Activated naive CD8-positive, alpha-beta T cell treated with anti-CD3 and anti-CD28 coated beads, Interleukin-2, amount 10 ng/mL, durations not matched to agents 7 days and 5 days (primary cell): ENCODE results near the gene NIPSNAP3A. TPM values are rescaled to one million over a fixed set of nuclear protein-coding genes. Genes with fewer than 3 reads are reported as not detected.
"Not testable (repeated sequence)": the region's sequence is repeated elsewhere in the genome, so short reads cannot be mapped to it uniquely, and the experiment has no call there.

Experiments
- ATAC-seq: fragments of 150-1000 bp; cut with Tn5 transposase; one replicate; pipeline ENCODE4 v1.10.0; 2021; ENCODE audit warnings: low read depth, moderate library complexity
- POLR2A ChIA-PET: fragments of 350-600 bp; sonication (Branson Sonifier 250); formaldehyde crosslinking; loops from one replicate; lab custom pipeline; 2021; ENCODE audit warnings: antibody characterized with exemption; lab: Charles Lee
- DNase-seq: peaks from one replicate; pipeline ENCODE4 v3.0.0; 2021
- H3K27ac Mint-ChIP-seq: one replicate; pipeline ENCODE4 v1.8.0; 2022; ENCODE audit warnings: mild to moderate bottlenecking, mixed read lengths
- H3K27me3 Mint-ChIP-seq: one replicate; pipeline ENCODE4 v1.8.0; 2022; ENCODE audit warnings: mild to moderate bottlenecking, moderate library complexity, mixed read lengths
- H3K36me3 Mint-ChIP-seq: one replicate; pipeline ENCODE4 v1.8.0; 2021; ENCODE audit warnings: mild to moderate bottlenecking, mixed read lengths
- H3K4me1 Mint-ChIP-seq: one replicate; pipeline ENCODE4 v1.8.0; 2021; ENCODE audit warnings: mixed read lengths
- H3K4me3 Mint-ChIP-seq: one replicate; pipeline ENCODE4 v1.8.0; 2022; ENCODE audit warnings: mild to moderate bottlenecking, moderate library complexity, mixed read lengths
- H3K9me3 Mint-ChIP-seq: one replicate; pipeline ENCODE4 v1.8.0; 2021; ENCODE audit warnings: mixed read lengths
- total RNA-seq, 2 experiments: library from RNA; stranded (reverse); gene quantifications; one replicate each; pipeline ENCODE4 v1.2.3, GENCODE V29; 2021

Gene NIPSNAP3A
- total RNA-seq, 2 experiments from 2014 or later, result 18.3 to 18.7 TPM

DNA sequence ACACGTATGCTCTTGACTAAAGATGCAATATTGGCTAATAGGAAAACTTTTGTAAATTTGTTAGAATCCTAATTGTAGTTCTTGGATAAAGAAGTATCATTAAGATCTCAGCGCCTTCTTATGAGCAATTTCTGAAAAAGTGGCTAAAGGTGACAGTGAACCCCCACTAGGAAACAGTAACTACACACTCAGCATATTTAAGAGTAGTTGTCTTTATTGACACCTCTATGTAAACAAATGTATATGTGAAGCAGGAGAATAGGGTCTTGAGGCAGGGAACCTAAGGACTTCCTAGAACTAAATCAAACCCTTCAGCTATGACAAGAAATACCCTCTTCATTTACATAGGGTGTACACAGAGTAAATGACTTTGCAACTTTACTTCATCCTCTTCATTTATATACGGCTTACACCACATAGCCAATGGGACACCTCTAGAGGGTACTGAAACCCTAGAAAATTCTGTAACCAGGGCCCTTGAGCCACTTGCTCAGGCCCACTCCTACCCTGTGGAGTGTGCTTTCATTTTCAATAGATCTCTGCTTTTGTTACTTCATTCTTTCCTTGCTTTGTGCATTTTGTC lies 2.8 kb downstream of the NIPSNAP3A start:
- DNase-seq (no peak), ATAC-seq (no peak)
- Mint-ChIP-seq H3K4me1 (peaks cover 17% of the 10 kb centered on the region), H3K9me3 (no peaks in the 10 kb centered on the region), H3K4me3 (no peak overlapping the region), H3K27ac (no peak overlapping the region), H3K27me3 (no peaks in the 10 kb centered on the region), H3K36me3 (peaks cover 28% of the 10 kb centered on the region)
- POLR2A ChIA-PET, result no interaction called here

DNA sequence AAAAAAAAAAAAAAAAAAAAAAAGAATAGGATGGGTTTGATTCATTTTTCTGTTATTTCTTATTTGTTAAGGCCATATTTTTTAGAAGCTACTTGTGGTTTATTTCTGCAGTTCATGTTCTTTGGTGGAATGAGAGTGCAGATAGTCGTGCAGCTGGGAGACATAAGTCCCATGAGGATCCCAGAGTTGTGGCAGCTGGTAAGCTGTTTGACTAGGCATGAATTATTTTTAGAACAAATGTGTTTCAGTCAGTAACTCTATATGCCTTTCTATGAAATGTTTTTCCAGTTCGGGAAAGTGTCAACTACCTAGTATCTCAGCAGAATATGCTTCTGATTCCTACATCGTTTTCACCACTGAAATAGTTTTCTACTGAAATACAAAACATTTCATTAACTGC lies 11.5 kb downstream of the NIPSNAP3A start:
- Mint-ChIP-seq H3K27ac (no peak overlapping the region), H3K27me3 (no peaks in the 10 kb centered on the region)

GRCh38 chr9:104765138-104765537 lies 17.7 kb downstream of the NIPSNAP3A start:
- POLR2A ChIA-PET, result interaction anchor here (1.2 kb wide), 1 partner anchor 17 kb away, joined by 3 read pairs; the partner anchor contains the start of gene NIPSNAP3A
- peaks cover 7% of the 10 kb centered on the region for H3K4me1 Mint-ChIP-seq
- H3K9me3 Mint-ChIP-seq, result no peaks in the 10 kb centered on the region
- DNase-seq (no peak), ATAC-seq (no peak)
- peaks cover 4% of the 10 kb centered on the region for H3K36me3 Mint-ChIP-seq
- H3K27ac Mint-ChIP-seq, result no peak overlapping the region
- peaks cover 2% of the 10 kb centered on the region for H3K27me3 Mint-ChIP-seq
- peak overlapping the region; percentile 93 for H3K4me3 Mint-ChIP-seq

More for the DNA sequence above, 11.5 kb downstream of the NIPSNAP3A start:
- peaks cover 7% of the 10 kb centered on the region for H3K4me1 Mint-ChIP-seq
- POLR2A ChIA-PET, result interaction anchor here (1.8 kb wide), 1 partner anchor 11 kb away, joined by 5 read pairs; no protein-coding TSS in a partner anchor
- H3K9me3 Mint-ChIP-seq, result no peaks in the 10 kb centered on the region
- DNase-seq (no peak), ATAC-seq (no peak)
- peaks cover 11% of the 10 kb centered on the region for H3K36me3 Mint-ChIP-seq
- H3K4me3 Mint-ChIP-seq, result no peak overlapping the region

- H3K36me3 Mint-ChIP-seq, result no peaks in the 10 kb centered on the region
- H3K27ac Mint-ChIP-seq, result no peak overlapping the region
- ATAC-seq (no peak), DNase-seq (no peak)
- peaks cover 7% of the 10 kb centered on the region for H3K4me1 Mint-ChIP-seq
- H3K27me3 Mint-ChIP-seq, result peaks cover 2% of the 10 kb centered on the region
- H3K4me3 Mint-ChIP-seq, result no peak overlapping the region
- POLR2A ChIA-PET, result no interaction called here
- no peaks in the 10 kb centered on the region for H3K9me3 Mint-ChIP-seq
Measured at GRCh38 chr9:104766025-104766424, 18.5 kb downstream of the NIPSNAP3A start.

DNA sequence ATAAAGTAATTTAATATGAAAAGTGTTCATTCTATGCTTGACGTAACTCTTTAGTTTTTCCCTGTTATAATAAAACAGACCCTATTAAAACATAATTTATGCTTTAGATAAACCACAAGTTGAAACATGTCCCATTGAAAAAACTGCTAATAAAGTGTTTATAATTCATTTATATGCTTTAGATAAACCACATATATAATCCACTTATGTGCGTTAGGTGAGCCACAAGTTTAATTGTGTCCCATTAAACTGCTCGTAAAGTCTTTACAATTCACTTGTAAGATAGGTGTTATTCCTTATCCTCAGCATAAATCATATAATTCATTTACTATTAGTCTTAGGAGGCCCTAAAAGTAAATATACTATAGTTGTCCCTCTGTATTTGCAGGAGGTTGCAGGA lies 20.0 kb downstream of the NIPSNAP3A start:
- H3K4me1 Mint-ChIP-seq, result peaks cover 7% of the 10 kb centered on the region
- ATAC-seq (no peak), DNase-seq (no peak)
- H3K27me3 Mint-ChIP-seq, result peaks cover 2% of the 10 kb centered on the region
- H3K27ac Mint-ChIP-seq, result no peak overlapping the region
- H3K4me3 Mint-ChIP-seq, result no peak overlapping the region
- no peaks in the 10 kb centered on the region for H3K9me3 Mint-ChIP-seq
- H3K36me3 Mint-ChIP-seq, result peaks cover 2% of the 10 kb centered on the region
- POLR2A ChIA-PET, result interaction anchor here (0.9 kb wide), 1 partner anchor 20 kb away, joined by 4 read pairs; the partner anchor contains the start of gene NIPSNAP3A

DNA sequence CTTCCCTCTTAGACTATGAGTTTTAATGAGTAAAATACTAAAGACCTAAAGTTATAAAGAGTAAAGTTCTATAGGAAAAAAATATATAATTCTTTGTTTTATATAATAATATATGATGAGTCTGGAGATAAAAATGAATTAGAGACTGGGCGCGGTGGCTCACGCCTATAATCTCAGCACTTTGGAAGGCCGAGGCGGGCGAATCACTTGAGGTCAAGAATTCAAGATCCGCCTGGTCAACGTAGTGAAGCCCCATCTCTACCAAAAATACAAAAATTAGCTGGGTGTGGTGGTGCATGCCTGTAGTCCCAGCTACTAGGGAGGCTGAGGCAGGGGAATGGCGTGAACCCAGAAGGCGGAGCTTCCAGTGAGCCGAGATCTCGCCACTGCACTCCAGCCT lies 21.5 kb downstream of the NIPSNAP3A start:
- H3K4me1 Mint-ChIP-seq, H3K27ac Mint-ChIP-seq, H3K9me3 Mint-ChIP-seq, H3K36me3 Mint-ChIP-seq, DNase-seq, POLR2A ChIA-PET, H3K4me3 Mint-ChIP-seq, H3K27me3 Mint-ChIP-seq, ATAC-seq: not testable (repeated sequence)

- no peak overlapping the region for H3K4me3 Mint-ChIP-seq
- no peak overlapping the region for H3K27ac Mint-ChIP-seq
- H3K4me1 Mint-ChIP-seq, result no peaks in the 10 kb centered on the region
- DNase-seq (no peak), ATAC-seq (no peak)
- H3K9me3 Mint-ChIP-seq, result no peaks in the 10 kb centered on the region
- H3K27me3 Mint-ChIP-seq, result peaks cover 2% of the 10 kb centered on the region
- peaks cover 2% of the 10 kb centered on the region for H3K36me3 Mint-ChIP-seq
- POLR2A ChIA-PET, result no interaction called here
Measured at GRCh38 chr9:104769655-104770054, 22.2 kb downstream of the NIPSNAP3A start.

DNA sequence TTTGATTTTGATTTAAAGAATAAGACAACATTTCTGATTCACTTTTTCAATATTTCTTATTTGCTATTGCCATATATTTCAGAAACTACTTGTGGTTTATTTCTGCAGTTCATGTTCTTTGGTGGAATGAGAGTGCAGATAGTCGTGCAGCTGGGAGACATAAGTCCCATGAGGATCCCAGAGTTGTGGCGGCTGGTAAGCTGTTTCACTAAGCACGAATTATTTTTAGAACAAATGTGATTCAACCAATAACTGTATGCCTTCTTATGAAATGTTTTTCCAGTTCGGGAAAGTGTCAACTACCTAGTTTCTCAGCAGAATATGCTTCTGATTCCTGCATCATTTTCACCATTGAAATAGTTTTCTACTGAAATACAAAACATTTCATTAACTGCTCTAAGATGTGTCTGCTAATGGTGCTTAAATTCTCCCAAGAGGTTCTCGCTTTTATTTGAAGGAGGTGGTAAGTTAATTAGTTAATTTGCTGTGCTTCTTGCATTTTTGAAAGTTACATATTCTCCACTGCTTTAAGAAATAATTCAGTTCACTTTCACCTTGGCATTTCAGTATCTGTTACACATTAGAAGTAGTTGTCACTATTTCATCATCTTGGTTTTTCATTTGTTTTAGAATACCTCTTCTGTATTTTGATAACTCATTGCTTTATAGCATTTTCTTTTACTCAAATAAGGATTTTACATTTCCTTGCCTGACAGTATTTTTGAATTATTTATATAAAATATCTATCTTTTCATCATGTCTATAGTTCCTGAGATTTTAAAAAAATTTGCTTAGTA lies 25.4 kb downstream of the NIPSNAP3A start:
- no peaks in the 10 kb centered on the region for H3K4me1 Mint-ChIP-seq
- H3K4me3 Mint-ChIP-seq, result no peak overlapping the region
- ATAC-seq (no peak), DNase-seq (no peak)
- no peak overlapping the region for H3K27ac Mint-ChIP-seq
- POLR2A ChIA-PET, result no interaction called here
- no peaks in the 10 kb centered on the region for H3K9me3 Mint-ChIP-seq
- peaks cover 4% of the 10 kb centered on the region for H3K27me3 Mint-ChIP-seq
- H3K36me3 Mint-ChIP-seq, result peaks cover 2% of the 10 kb centered on the region

DNA sequence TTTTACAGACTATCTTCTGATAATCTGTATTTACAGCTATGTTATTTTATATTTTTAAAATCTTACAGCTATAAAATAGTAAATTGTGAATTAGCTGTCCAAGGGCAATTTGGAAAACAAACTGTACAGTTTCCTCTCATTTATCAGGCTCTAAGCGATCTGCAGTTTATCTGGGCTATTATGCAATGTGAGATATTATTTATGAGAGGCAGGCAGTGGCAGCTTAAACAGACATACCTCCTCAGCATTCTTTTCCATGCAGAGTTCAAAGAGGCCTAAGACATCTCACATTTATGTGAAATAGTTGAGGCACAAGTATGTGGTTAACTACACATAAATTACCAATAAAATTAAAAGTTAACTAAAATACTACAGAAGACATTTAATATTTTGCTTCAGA lies 26.6 kb downstream of the NIPSNAP3A start:
- POLR2A ChIA-PET, result no interaction called here
- peaks cover 12% of the 10 kb centered on the region for H3K27me3 Mint-ChIP-seq
- no peak overlapping the region for H3K4me3 Mint-ChIP-seq
- no peaks in the 10 kb centered on the region for H3K4me1 Mint-ChIP-seq
- DNase-seq (no peak), ATAC-seq (no peak)
- H3K27ac Mint-ChIP-seq, result no peak overlapping the region
- H3K9me3 Mint-ChIP-seq, result no peaks in the 10 kb centered on the region
- peaks cover 2% of the 10 kb centered on the region for H3K36me3 Mint-ChIP-seq

DNA sequence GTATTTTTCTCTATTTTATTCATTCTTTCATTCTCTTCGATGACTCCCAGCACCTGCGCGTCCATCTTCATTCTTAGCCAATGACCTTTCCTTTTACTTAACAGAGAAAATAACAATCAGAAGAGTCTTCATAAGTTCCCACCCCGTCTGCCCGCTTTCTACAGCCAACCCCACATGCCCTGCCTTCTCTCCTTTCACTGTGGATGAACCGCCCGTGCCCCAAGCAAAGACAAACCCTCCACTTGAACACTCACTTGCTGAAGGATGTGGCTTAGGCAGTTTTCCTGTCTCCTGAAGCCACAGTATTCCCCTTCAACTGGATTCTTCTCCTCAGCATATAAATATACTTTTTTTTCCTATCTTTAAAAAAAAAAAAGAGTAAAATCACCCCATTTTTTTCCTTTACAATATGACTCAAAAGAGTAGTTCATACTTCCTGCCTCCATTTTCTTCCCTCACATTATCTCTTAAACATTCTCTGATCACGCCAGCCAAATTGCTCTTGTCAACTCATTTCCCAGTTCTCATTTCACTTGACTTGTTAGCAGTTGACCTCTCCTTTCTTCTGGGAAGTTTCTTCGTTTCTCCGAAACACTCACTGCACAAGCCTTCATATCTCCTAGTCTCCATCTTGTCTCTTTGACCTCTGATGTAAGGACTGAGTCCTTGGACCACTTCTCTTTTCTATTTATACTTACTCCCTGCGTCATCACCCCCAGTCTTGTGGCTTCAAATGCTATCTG lies 27.5 kb downstream of the NIPSNAP3A start:
- DNase-seq (no peak), ATAC-seq (no peak)
- H3K27ac Mint-ChIP-seq, result no peak overlapping the region
- no peak overlapping the region for H3K4me3 Mint-ChIP-seq
- no peaks in the 10 kb centered on the region for H3K4me1 Mint-ChIP-seq
- peaks cover 2% of the 10 kb centered on the region for H3K36me3 Mint-ChIP-seq
- POLR2A ChIA-PET, result no interaction called here
- H3K27me3 Mint-ChIP-seq, result peaks cover 11% of the 10 kb centered on the region
- no peaks in the 10 kb centered on the region for H3K9me3 Mint-ChIP-seq

GRCh38 chr9:104775574-104775936 lies 28.1 kb downstream of the NIPSNAP3A start:
- Mint-ChIP-seq H3K4me1 (no peaks in the 10 kb centered on the region), H3K27me3 (peaks cover 16% of the 10 kb centered on the region), H3K27ac (no peak overlapping the region), H3K4me3 (no peak overlapping the region), H3K9me3 (no peaks in the 10 kb centered on the region), H3K36me3 (peaks cover 2% of the 10 kb centered on the region)
- POLR2A ChIA-PET, result no interaction called here
- no peak for DNase-seq
- ATAC-seq, result no peak

DNA sequence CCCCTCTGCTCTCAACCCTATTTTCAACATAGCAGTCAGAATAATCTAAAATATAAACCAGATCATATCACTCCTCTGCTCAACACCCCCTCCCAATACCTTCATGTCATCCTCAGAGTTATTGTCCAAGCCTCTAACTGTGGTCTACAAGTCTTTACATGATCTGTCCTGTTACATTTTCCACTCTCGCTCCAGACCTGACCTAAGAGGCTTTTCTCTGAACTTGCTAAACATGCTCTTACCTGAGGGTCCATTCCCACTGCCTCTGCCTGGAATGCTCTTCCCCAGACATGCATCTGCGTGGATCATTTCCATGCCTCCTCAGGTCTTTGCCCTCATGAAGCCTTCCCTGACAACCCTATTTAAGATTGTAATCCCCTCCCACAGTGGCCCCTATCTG lies 28.5 kb downstream of the NIPSNAP3A start:
- POLR2A ChIA-PET, result no interaction called here
- Mint-ChIP-seq H3K36me3 (peaks cover 2% of the 10 kb centered on the region), H3K9me3 (no peaks in the 10 kb centered on the region)

DNA sequence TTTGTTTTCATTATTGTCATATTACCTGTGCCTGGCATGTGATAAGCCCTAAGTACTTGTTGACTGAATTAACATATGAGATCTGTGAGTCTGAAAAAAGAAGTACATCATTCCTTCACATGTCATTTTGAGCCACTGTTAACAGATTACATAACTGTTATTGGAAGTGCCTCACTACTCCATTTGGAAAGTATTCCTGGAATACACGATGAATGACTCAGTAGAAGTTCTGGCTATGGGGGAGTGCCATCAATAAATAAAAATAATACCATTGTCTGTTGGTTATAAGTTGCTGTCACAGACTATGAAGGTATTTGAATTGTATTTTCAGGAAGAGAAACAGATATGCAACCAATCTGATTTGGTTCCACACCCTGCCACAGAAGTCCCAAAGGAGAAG lies 29.3 kb downstream of the NIPSNAP3A start:
- no peaks in the 10 kb centered on the region for H3K9me3 Mint-ChIP-seq
- no peak overlapping the region for H3K27ac Mint-ChIP-seq
- H3K27me3 Mint-ChIP-seq, result peaks cover 18% of the 10 kb centered on the region
- no peaks in the 10 kb centered on the region for H3K36me3 Mint-ChIP-seq
- ATAC-seq, result no peak
- H3K4me1 Mint-ChIP-seq, result no peaks in the 10 kb centered on the region
- DNase-seq, result no peak
- POLR2A ChIA-PET, result no interaction called here
- no peak overlapping the region for H3K4me3 Mint-ChIP-seq

More for the DNA sequence above, 28.5 kb downstream of the NIPSNAP3A start:
- no peak for DNase-seq
- H3K4me1 Mint-ChIP-seq, result no peaks in the 10 kb centered on the region
- H3K27me3 Mint-ChIP-seq, result peaks cover 18% of the 10 kb centered on the region
- ATAC-seq, result no peak
- no peak overlapping the region for H3K4me3 Mint-ChIP-seq
- H3K27ac Mint-ChIP-seq, result no peak overlapping the region
